ENCODE data around the gene RNF224.

Gene RNF224

GRCh38 chr9:137268538-137269201 lies 41.4 kb downstream of the RNF224 start:
- no peak for DNase-seq (ENCODE audit: low read depth)
- H3K4me3 ChIP-seq (ENCODE audit: low read length): no peak overlapping the region
- no peak for TF ChIP-seq CTCF (IDR thresholded peaks at IDR 0.05; ENCODE audit: insufficient read depth, low read depth, low read length, missing control alignments)

- peak; percentile 36 for DNase-seq (ENCODE audit: low read depth)
- H3K4me3 ChIP-seq (ENCODE audit: low read length): no peak overlapping the region
- no peak for TF ChIP-seq CTCF (IDR thresholded peaks at IDR 0.05; ENCODE audit: insufficient read depth, low read depth, low read length, missing control alignments)
Measured at GRCh38 chr9:137269231-137269772, 42.0 kb downstream of the RNF224 start.

GRCh38 chr9:137270929-137271695 lies 43.8 kb downstream of the RNF224 start:
- no peak overlapping the region for H3K4me3 ChIP-seq (ENCODE audit: low read length)
- DNase-seq (ENCODE audit: low read depth): no peak
- no peak for TF ChIP-seq CTCF (IDR thresholded peaks at IDR 0.05; ENCODE audit: insufficient read depth, low read depth, low read length, missing control alignments)

- DNase-seq (ENCODE audit: low read depth): no peak
- TF ChIP-seq CTCF (IDR thresholded peaks at IDR 0.05; ENCODE audit: insufficient read depth, low read depth, low read length, missing control alignments): no peak
Measured at GRCh38 chr9:137271696-137272076, 44.4 kb downstream of the RNF224 start.

GRCh38 chr9:137272241-137273094 lies 45.2 kb downstream of the RNF224 start:
- no peak for TF ChIP-seq CTCF (IDR thresholded peaks at IDR 0.05; ENCODE audit: insufficient read depth, low read depth, low read length, missing control alignments)
- no peak overlapping the region for H3K4me3 ChIP-seq (ENCODE audit: low read length)
- DNase-seq (ENCODE audit: low read depth): no peak

More at GRCh38 chr9:137271696-137272076, 44.4 kb downstream of the RNF224 start:
- H3K4me3 ChIP-seq (ENCODE audit: low read length): no peak overlapping the region

GRCh38 chr9:137273095-137273490 lies 45.8 kb downstream of the RNF224 start:
- DNase-seq (ENCODE audit: low read depth): no peak
- no peak overlapping the region for H3K4me3 ChIP-seq (ENCODE audit: low read length)
- TF ChIP-seq CTCF (IDR thresholded peaks at IDR 0.05; ENCODE audit: insufficient read depth, low read depth, low read length, missing control alignments): no peak

All from epithelial cell of esophagus (primary cell).